WTC11 (cell line): ENCODE measurements around the gene CTSO. TPM values are rescaled to one million over a fixed set of nuclear protein-coding genes. Genes with fewer than 3 reads are reported as not detected.

ENCODE experiments used
- ATAC-seq: fragments of 200-7000 bp; cut with Tn5 transposase; 2 replicates; pipeline ENCODE4 v1.10.0; 2021; ENCODE audit warnings: mild to moderate bottlenecking, moderate library complexity
- CTCF ChIA-PET: fragments of 300-600 bp; sonication (Branson Sonifier 250); formaldehyde crosslinking; loops from one replicate; lab custom pipeline; 2021; ENCODE audit warnings: antibody characterized with exemption; lab: Charles Lee
- POLR2A ChIA-PET: fragments of 350-600 bp; sonication (Branson Sonifier 250); formaldehyde crosslinking; loops from one replicate; lab custom pipeline; 2021; ENCODE audit warnings: antibody characterized with exemption; lab: Charles Lee
- DNase-seq: peaks from one replicate; pipeline ENCODE4 v3.0.0; 2021; ENCODE audit warnings: low spot score
- H3K27ac Mint-ChIP-seq: 2 replicates; pipeline ENCODE4 v1.8.0; 2021; ENCODE audit warnings: mixed read lengths
- H3K27me3 Mint-ChIP-seq: 2 replicates; pipeline ENCODE4 v1.8.0; 2021; ENCODE audit warnings: low read depth, mild to moderate bottlenecking, moderate library complexity, mixed read lengths
- H3K36me3 Mint-ChIP-seq: 2 replicates; pipeline ENCODE4 v1.8.0; 2021; ENCODE audit warnings: mixed read lengths
- H3K4me1 Mint-ChIP-seq: 2 replicates; pipeline ENCODE4 v1.8.0; 2022; ENCODE audit warnings: mixed read lengths
- H3K4me3 Mint-ChIP-seq: 2 replicates; pipeline ENCODE4 v1.8.0; 2021; ENCODE audit warnings: mild to moderate bottlenecking, moderate library complexity, mixed read lengths
- H3K9me3 Mint-ChIP-seq: 2 replicates; pipeline ENCODE4 v1.8.0; 2021; ENCODE audit warnings: mixed read lengths
- ATF2 ChIP-seq: sonication (generic); formaldehyde crosslinking; IDR thresholded peaks from 2 replicates; pipeline ENCODE4 v1.8.1; 2022; ENCODE audit warnings: low read depth, missing genetic modification reagents, borderline replicate concordance
- ATF6 ChIP-seq: sonication (generic); formaldehyde crosslinking; IDR thresholded peaks from 2 replicates; pipeline ENCODE4 v1.8.1; 2023; ENCODE audit warnings: mild to moderate bottlenecking, missing genetic modification reagents
- EMX1 ChIP-seq: fragments of 250-450 bp; sonication (Bioruptor Pico); IDR thresholded peaks from 2 replicates; pipeline ENCODE4 v1.8.0; 2021; ENCODE audit warnings: mild to moderate bottlenecking
- FOXP1 ChIP-seq: sonication (generic); formaldehyde crosslinking; IDR thresholded peaks from 2 replicates; pipeline ENCODE4 v1.8.0; 2022; ENCODE audit warnings: missing genetic modification reagents, mild to moderate bottlenecking, moderate library complexity, borderline replicate concordance
- HMGXB4 ChIP-seq: sonication (generic); formaldehyde crosslinking; IDR thresholded peaks from 2 replicates; pipeline ENCODE4 v1.8.1; 2023; ENCODE audit warnings: mild to moderate bottlenecking, moderate library complexity, missing genetic modification reagents
- JUN ChIP-seq: sonication (generic); formaldehyde crosslinking; IDR thresholded peaks from 2 replicates; pipeline ENCODE4 v1.8.0; 2023; ENCODE audit warnings: mild to moderate bottlenecking, missing genetic modification reagents
- KAT7 ChIP-seq: sonication (generic); formaldehyde crosslinking; IDR thresholded peaks from 2 replicates; pipeline ENCODE4 v1.8.1; 2023; ENCODE audit warnings: missing genetic modification reagents, mild to moderate bottlenecking, borderline replicate concordance
- MXD4 ChIP-seq: fragments of 250-450 bp; sonication (Bioruptor Pico); IDR thresholded peaks from 2 replicates; pipeline ENCODE4 v1.8.0; 2021; ENCODE audit warnings: mild to moderate bottlenecking, moderate library complexity, borderline replicate concordance
- NFYB ChIP-seq: sonication (generic); formaldehyde crosslinking; conservative IDR thresholded peaks from 2 replicates; pipeline ENCODE4 v1.8.0; 2022; ENCODE audit warnings: low read depth, missing genetic modification reagents
- PREB ChIP-seq: sonication (generic); formaldehyde crosslinking; IDR thresholded peaks from 2 replicates; pipeline ENCODE4 v1.8.1; 2022; ENCODE audit warnings: mild to moderate bottlenecking, missing genetic modification reagents, moderate library complexity, borderline replicate concordance
- SMAD4 ChIP-seq: sonication (generic); formaldehyde crosslinking; IDR thresholded peaks from 2 replicates; pipeline ENCODE4 v1.8.0; 2022; ENCODE audit warnings: mild to moderate bottlenecking, missing genetic modification reagents
- TEAD4 ChIP-seq: sonication (generic); formaldehyde crosslinking; IDR thresholded peaks from 2 replicates; pipeline ENCODE4 v1.8.0; 2022; ENCODE audit warnings: mild to moderate bottlenecking, missing genetic modification reagents
- USF2 ChIP-seq: sonication (generic); formaldehyde crosslinking; IDR thresholded peaks from 2 replicates; pipeline ENCODE4 v1.8.1; 2023; ENCODE audit warnings: mild to moderate bottlenecking, missing genetic modification reagents, moderate library complexity
- ZBTB21 ChIP-seq: sonication (generic); formaldehyde crosslinking; IDR thresholded peaks from 2 replicates; pipeline ENCODE4 v1.8.1; 2023; ENCODE audit warnings: mild to moderate bottlenecking, missing genetic modification reagents, borderline replicate concordance
- ZNF232 ChIP-seq: sonication (generic); formaldehyde crosslinking; IDR thresholded peaks from 2 replicates; pipeline ENCODE4 v1.8.0; 2022; ENCODE audit warnings: mild to moderate bottlenecking, missing genetic modification reagents
- ZNF416 ChIP-seq: fragments of 250-450 bp; sonication (Bioruptor Pico); IDR thresholded peaks from 2 replicates; pipeline ENCODE4 v1.9.0; 2021; ENCODE audit warnings: mild to moderate bottlenecking, inconsistent platforms
- ZNF671 ChIP-seq: fragments of 250-450 bp; sonication (Bioruptor Pico); IDR thresholded peaks from 2 replicates; pipeline ENCODE4 v1.8.0; 2021; ENCODE audit warnings: mild to moderate bottlenecking
- total RNA-seq: library from RNA; stranded (reverse); gene quantifications from 3 replicates; pipeline ENCODE4 v1.2.3, GENCODE V29; 2021
- TF ChIP-seq, protein P1 (sequence below): sonication (generic); formaldehyde crosslinking; IDR thresholded peaks from 2 replicates; pipeline ENCODE4 v1.8.1; 2023; ENCODE audit warnings: mild to moderate bottlenecking, missing genetic modification reagents, moderate library complexity

Gene CTSO
- total RNA-seq, 1 experiment from 2014 or later: 1.2 TPM

- Mint-ChIP-seq H3K27me3 (no peaks in the 10 kb centered on the region; the same call in 1 of the 2 replicates), H3K4me3 (no peak overlapping the region), H3K9me3 (peaks cover 4% of the 10 kb centered on the region; the same call in 1 of the 2 replicates), H3K36me3 (no peaks in the 10 kb centered on the region), H3K27ac (no peak overlapping the region), H3K4me1 (no peaks in the 10 kb centered on the region)
- ChIA-PET POLR2A (no interaction called here), CTCF (interaction anchor here (0.9 kb wide), 1 partner anchor 9 kb away, joined by 3 read pairs; no protein-coding TSS in a partner anchor)
- no peak for TF ChIP-seq ATF2 (CRISPR knock-in tag)
- no peak for TF ChIP-seq ZNF671
- TF ChIP-seq KAT7 (CRISPR knock-in tag): no peak
- TF ChIP-seq ZNF232 (CRISPR knock-in tag): no peak
- no peak for TF ChIP-seq ZBTB21
- TF ChIP-seq SMAD4 (CRISPR knock-in tag): no peak
- TF ChIP-seq USF2: no peak
- TF ChIP-seq, protein P1, sequence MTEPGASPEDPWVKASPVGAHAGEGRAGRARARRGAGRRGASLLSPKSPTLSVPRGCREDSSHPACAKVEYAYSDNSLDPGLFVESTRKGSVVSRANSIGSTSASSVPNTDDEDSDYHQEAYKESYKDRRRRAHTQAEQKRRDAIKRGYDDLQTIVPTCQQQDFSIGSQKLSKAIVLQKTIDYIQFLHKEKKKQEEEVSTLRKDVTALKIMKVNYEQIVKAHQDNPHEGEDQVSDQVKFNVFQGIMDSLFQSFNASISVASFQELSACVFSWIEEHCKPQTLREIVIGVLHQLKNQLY: no peak
- no peak for TF ChIP-seq EMX1 (CRISPR knock-in tag)
- TF ChIP-seq ATF6 (CRISPR knock-in tag): no peak
- no peak for TF ChIP-seq HMGXB4
- TF ChIP-seq FOXP1: no peak
- no peak for TF ChIP-seq TEAD4
- no peak for TF ChIP-seq ZNF416 (CRISPR knock-in tag)
- TF ChIP-seq NFYB: no peak
- TF ChIP-seq PREB (CRISPR knock-in tag): no peak
- TF ChIP-seq MXD4 (CRISPR knock-in tag): no peak
- ATAC-seq (no peak), DNase-seq (no peak)
Measured at GRCh38 chr4:155941820-155942219, 11.8 kb downstream of the CTSO start.

DNA sequence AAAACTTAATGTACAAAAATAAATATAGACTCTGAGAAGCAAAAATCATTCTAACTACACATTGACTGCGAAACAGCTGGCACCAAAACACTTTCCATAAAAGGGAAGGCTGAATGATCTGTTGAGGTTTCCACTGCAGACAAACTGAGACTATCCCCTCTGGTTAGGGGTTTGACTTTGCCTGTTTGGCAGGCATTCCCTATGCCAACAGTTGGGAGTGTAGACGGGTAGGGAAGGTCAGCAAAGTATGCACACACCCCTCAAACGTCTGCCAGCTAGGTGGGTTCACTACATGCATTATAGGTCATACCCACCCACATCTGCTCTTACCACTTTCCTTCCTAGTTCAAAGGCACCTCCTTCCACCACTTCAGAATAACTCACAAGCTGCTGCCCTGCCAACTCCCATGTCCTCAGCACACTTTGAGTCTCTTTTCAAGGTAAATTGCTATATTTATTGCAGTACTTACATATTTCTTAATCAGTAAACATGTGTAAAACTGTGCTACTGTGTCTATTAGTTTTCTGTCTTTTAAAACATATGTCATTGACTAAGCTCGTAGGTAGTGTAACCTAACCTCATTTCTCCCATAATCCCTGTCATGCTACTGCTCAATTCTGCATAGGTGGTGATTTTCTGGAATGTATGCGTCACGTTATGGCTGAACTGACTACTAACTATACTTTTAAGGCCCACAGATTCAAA lies 12.4 kb downstream of the CTSO start:
- Mint-ChIP-seq H3K36me3 (no peaks in the 10 kb centered on the region), H3K4me3 (no peak overlapping the region), H3K9me3 (peaks cover 4% of the 10 kb centered on the region; the same call in 1 of the 2 replicates), H3K4me1 (no peaks in the 10 kb centered on the region), H3K27ac (no peak overlapping the region)
- no peak for ATAC-seq
- ChIA-PET POLR2A (no interaction called here), CTCF (interaction anchor here (0.9 kb wide), 1 partner anchor 9 kb away, joined by 3 read pairs; no protein-coding TSS in a partner anchor)
- no peak for DNase-seq
- TF ChIP-seq JUN: no peak
- TF ChIP-seq, all 79 proteins: peak for 0
- no peaks in the 10 kb centered on the region; the same call in 1 of the 2 replicates for H3K27me3 Mint-ChIP-seq
